ENCODE data around the gene PPFIA1. TPM values are rescaled to one million over a fixed set of nuclear protein-coding genes. Genes with fewer than 3 reads are reported as not detected.

Gene PPFIA1
- polyA plus RNA-seq = 10 to 100 TPM; 13.0 to 14.8 TPM

DNA sequence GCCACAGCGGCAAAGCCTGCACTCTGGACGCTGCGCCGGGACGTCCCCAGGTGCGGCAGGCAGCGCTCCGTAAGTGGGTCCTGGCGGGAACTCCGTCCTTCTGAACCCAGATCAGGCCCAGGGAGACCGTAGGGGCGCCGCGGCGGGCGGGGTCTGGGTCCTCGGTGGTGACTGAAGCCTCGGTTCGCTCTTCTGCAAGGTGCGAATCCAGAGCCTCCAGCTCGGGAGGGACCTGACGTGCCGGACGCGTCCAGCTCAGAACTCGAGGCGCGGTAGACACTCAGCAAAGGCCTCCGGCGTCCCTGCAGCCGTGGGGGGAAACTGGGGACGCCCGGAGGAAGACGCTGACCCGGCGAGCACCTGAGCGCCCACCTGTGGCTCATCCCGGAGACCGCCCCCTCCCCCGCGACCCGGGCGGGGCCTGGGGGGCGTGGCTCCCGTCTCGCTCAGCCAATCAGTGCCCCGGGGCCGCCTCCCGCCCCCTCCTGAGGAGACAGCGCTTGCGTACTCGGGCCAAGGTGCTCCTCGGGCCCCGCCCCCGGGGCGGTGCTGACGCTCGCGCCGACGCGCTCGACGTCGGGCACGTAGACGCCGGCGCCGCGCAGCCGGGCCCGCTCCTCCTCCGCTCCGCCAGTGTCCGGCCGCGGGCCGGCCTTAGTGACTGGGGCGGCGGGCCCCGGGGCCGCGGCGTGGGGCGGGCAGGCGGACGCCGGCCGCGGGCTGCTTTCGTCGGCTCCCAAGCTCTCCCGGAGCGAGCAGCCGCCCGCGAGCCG lies at the start of gene PPFIA1:
Gene PPFIA1, plus strand, starts transcription at position 587 of the 773 bp plus-strand sequence. CDS start 1,483 bp downstream, outside the sequence.
- Histone ChIP-seq H3K9me3 (ENCODE audit: control insufficient read depth in 2 of 2, insufficient read depth in 1 of 2, low read depth in 1 of 2, low read length in 1 of 2) (no peaks in the 10 kb centered on the region), H3K27ac (ENCODE audit: low read depth in 2 of 2, low read length in 1 of 2) (peak within 1 kb of the TSS; percentile 84 to 87), H3K4me1 (ENCODE audit: control insufficient read depth in 2 of 2, insufficient read depth in 2 of 2, low read length in 1 of 2) (peaks cover 2 to 3% of the 10 kb centered on the region in 2 donors), H3K4me3 (ENCODE audit: low read depth in 1 of 2, low read length in 2 of 2) (peak within 1 kb of the TSS; percentile 77 to 92), H3K27me3 (ENCODE audit: control insufficient read depth in 1 of 2, insufficient read depth in 2 of 2, low read length in 2 of 2) (no peaks in the 10 kb centered on the region), H3K36me3 (ENCODE audit: control insufficient read depth in 2 of 2, insufficient read depth in 2 of 2, low read length in 1 of 2) (peaks cover 0 to 13% of the 10 kb centered on the region in 2 donors)
- 0 to 1% methylated on average over 90 to 99 of the region's 99 CpGs for WGBS, 2 donors

DNA sequence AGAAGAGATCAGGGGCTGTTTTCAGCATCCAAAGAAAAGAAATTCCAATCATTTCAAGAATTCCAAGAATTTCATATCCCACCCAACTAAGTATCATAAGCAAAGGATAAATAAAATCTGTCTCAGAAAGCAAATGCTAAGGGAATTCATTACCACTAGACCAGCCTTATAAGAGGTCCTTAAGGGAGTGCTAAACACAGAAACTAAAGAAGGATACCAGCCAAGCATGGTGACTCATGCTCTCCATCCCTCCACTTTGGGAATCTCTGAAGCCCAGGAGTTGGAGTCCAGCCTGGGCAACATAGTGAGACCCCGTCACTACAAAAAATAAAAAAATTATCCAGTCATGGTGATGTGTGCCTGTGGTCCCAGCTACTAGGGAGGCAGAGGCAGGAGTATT lies 49.6 kb upstream of the PPFIA1 start:
- 84 to 94% methylated on average over 1 of the region's 1 CpG for WGBS, 2 donors
- Histone ChIP-seq H3K27ac (ENCODE audit: low read depth in 2 of 2, low read length in 1 of 2) (no peak overlapping the region), H3K27me3 (ENCODE audit: control insufficient read depth in 1 of 2, insufficient read depth in 2 of 2, low read length in 2 of 2) (no peaks in the 10 kb centered on the region), H3K4me3 (ENCODE audit: low read depth in 1 of 2, low read length in 2 of 2) (no peak overlapping the region), H3K4me1 (ENCODE audit: control insufficient read depth in 2 of 2, insufficient read depth in 2 of 2, low read length in 1 of 2) (no peaks in the 10 kb centered on the region), H3K36me3 (ENCODE audit: control insufficient read depth in 2 of 2, insufficient read depth in 2 of 2, low read length in 1 of 2) (no peaks in the 10 kb centered on the region), H3K9me3 (ENCODE audit: control insufficient read depth in 2 of 2, insufficient read depth in 1 of 2, low read depth in 1 of 2, low read length in 1 of 2) (no peaks in the 10 kb centered on the region)

DNA sequence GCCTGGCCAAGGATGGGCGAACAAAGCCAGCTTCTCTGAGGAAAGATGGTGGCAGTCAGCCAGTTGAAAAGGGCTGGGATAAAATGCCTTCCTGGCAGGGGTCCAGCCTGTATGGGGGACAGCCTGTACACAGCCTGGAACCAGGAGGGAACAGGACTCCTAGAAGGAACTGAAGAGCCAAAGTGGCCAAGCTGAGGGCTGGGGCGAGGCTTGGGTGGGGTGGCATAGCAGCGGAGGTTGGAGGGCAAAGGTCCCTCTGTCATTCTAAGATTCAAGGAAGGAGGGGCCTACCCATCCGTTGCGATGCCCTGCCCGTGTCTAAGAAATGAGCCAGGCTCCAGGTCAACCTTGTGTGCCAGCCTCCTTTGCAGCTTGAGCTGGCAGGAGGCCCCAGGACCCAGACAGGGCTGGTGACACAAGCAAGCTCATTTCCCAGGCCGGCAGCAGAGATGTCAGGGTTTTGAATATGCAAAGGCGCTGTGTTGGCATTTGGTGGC lies 44.8 kb upstream of the PPFIA1 start:
- WGBS, 2 donors = 54 to 65% methylated on average over 8 of the region's 8 CpGs
- H3K27ac ChIP-seq (ENCODE audit: low read depth in 2 of 2, low read length in 1 of 2) = no peak overlapping the region
- H3K36me3 ChIP-seq (ENCODE audit: control insufficient read depth in 2 of 2, insufficient read depth in 2 of 2, low read length in 1 of 2) = no peaks in the 10 kb centered on the region
- no peaks in the 10 kb centered on the region for H3K27me3 ChIP-seq (ENCODE audit: control insufficient read depth in 1 of 2, insufficient read depth in 2 of 2, low read length in 2 of 2)
- H3K9me3 ChIP-seq (ENCODE audit: control insufficient read depth in 2 of 2, insufficient read depth in 1 of 2, low read depth in 1 of 2, low read length in 1 of 2) = no peaks in the 10 kb centered on the region
- H3K4me1 ChIP-seq (ENCODE audit: control insufficient read depth in 2 of 2, insufficient read depth in 2 of 2, low read length in 1 of 2) = no peaks in the 10 kb centered on the region
- H3K4me3 ChIP-seq (ENCODE audit: low read depth in 1 of 2, low read length in 2 of 2) = no peak overlapping the region

GRCh38 chr11:70226183-70226582 lies 44.3 kb upstream of the PPFIA1 start:
- no peaks in the 10 kb centered on the region for H3K9me3 ChIP-seq (ENCODE audit: control insufficient read depth in 2 of 2, insufficient read depth in 1 of 2, low read depth in 1 of 2, low read length in 1 of 2)
- H3K36me3 ChIP-seq (ENCODE audit: control insufficient read depth in 2 of 2, insufficient read depth in 2 of 2, low read length in 1 of 2) = no peaks in the 10 kb centered on the region
- H3K27me3 ChIP-seq (ENCODE audit: control insufficient read depth in 1 of 2, insufficient read depth in 2 of 2, low read length in 2 of 2) = no peaks in the 10 kb centered on the region
- 79 to 84% methylated on average over 3 of the region's 3 CpGs for WGBS, 2 donors
- H3K4me1 ChIP-seq (ENCODE audit: control insufficient read depth in 2 of 2, insufficient read depth in 2 of 2, low read length in 1 of 2) = no peaks in the 10 kb centered on the region
- no peak overlapping the region for H3K4me3 ChIP-seq (ENCODE audit: low read depth in 1 of 2, low read length in 2 of 2)
- H3K27ac ChIP-seq (ENCODE audit: low read depth in 2 of 2, low read length in 1 of 2) = no peak overlapping the region

DNA sequence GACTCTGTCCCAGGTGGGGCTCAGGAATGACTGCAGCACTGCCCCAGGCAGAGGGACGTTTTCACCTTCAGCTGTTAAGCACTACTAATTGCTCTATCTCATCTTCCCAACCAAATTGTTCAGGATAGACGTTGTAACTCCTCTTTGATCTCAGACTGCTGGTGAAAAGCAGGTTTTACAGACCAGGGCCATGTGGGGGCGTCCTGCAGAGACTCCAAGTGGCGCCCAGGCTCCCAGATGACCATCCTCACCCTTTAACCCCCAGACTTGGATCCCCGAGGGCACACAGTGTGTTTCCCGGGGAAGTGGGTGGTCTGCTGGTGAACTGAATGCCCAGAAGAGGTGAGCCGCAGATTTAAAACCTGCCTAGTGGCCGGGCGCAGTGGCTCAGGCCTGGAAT lies 43.5 kb upstream of the PPFIA1 start:
- H3K36me3 ChIP-seq (ENCODE audit: control insufficient read depth in 2 of 2, insufficient read depth in 2 of 2, low read length in 1 of 2) = no peaks in the 10 kb centered on the region
- no peaks in the 10 kb centered on the region for H3K9me3 ChIP-seq (ENCODE audit: control insufficient read depth in 2 of 2, insufficient read depth in 1 of 2, low read depth in 1 of 2, low read length in 1 of 2)
- no peaks in the 10 kb centered on the region for H3K27me3 ChIP-seq (ENCODE audit: control insufficient read depth in 1 of 2, insufficient read depth in 2 of 2, low read length in 2 of 2)
- 55 to 56% methylated on average over 9 of the region's 9 CpGs for WGBS, 2 donors
- H3K4me3 ChIP-seq (ENCODE audit: low read depth in 1 of 2, low read length in 2 of 2) = no peak overlapping the region
- H3K4me1 ChIP-seq (ENCODE audit: control insufficient read depth in 2 of 2, insufficient read depth in 2 of 2, low read length in 1 of 2) = no peaks in the 10 kb centered on the region
- H3K27ac ChIP-seq (ENCODE audit: low read depth in 2 of 2, low read length in 1 of 2) = no peak overlapping the region

- 84 to 88% methylated on average over 10 of the region's 10 CpGs for WGBS, 2 donors
- H3K4me1 ChIP-seq (ENCODE audit: control insufficient read depth in 2 of 2, insufficient read depth in 2 of 2, low read length in 1 of 2) = no peaks in the 10 kb centered on the region
- H3K9me3 ChIP-seq (ENCODE audit: control insufficient read depth in 2 of 2, insufficient read depth in 1 of 2, low read depth in 1 of 2, low read length in 1 of 2) = no peaks in the 10 kb centered on the region
- H3K36me3 ChIP-seq (ENCODE audit: control insufficient read depth in 2 of 2, insufficient read depth in 2 of 2, low read length in 1 of 2) = no peaks in the 10 kb centered on the region
- H3K4me3 ChIP-seq (ENCODE audit: low read depth in 1 of 2, low read length in 2 of 2) = no peak overlapping the region
- no peak overlapping the region for H3K27ac ChIP-seq (ENCODE audit: low read depth in 2 of 2, low read length in 1 of 2)
- no peaks in the 10 kb centered on the region for H3K27me3 ChIP-seq (ENCODE audit: control insufficient read depth in 1 of 2, insufficient read depth in 2 of 2, low read length in 2 of 2)
Measured at GRCh38 chr11:70229737-70230136, 40.8 kb upstream of the PPFIA1 start.

- Histone ChIP-seq H3K27ac (ENCODE audit: low read depth in 2 of 2, low read length in 1 of 2) (no peak overlapping the region), H3K9me3 (ENCODE audit: control insufficient read depth in 2 of 2, insufficient read depth in 1 of 2, low read depth in 1 of 2, low read length in 1 of 2) (no peaks in the 10 kb centered on the region), H3K27me3 (ENCODE audit: control insufficient read depth in 1 of 2, insufficient read depth in 2 of 2, low read length in 2 of 2) (no peaks in the 10 kb centered on the region), H3K36me3 (ENCODE audit: control insufficient read depth in 2 of 2, insufficient read depth in 2 of 2, low read length in 1 of 2) (no peaks in the 10 kb centered on the region), H3K4me1 (ENCODE audit: control insufficient read depth in 2 of 2, insufficient read depth in 2 of 2, low read length in 1 of 2) (no peaks in the 10 kb centered on the region), H3K4me3 (ENCODE audit: low read depth in 1 of 2, low read length in 2 of 2) (no peak overlapping the region)
- WGBS, 2 donors = 81 to 83% methylated on average over 8 of the region's 8 CpGs
Measured at GRCh38 chr11:70230151-70230839, 40.2 kb upstream of the PPFIA1 start.

- WGBS, 2 donors = 80 to 81% methylated on average over 22 of the region's 22 CpGs
- no peaks in the 10 kb centered on the region for H3K36me3 ChIP-seq (ENCODE audit: control insufficient read depth in 2 of 2, insufficient read depth in 2 of 2, low read length in 1 of 2)
- H3K4me1 ChIP-seq (ENCODE audit: control insufficient read depth in 2 of 2, insufficient read depth in 2 of 2, low read length in 1 of 2) = no peaks in the 10 kb centered on the region
Measured at GRCh38 chr11:70230840-70231710, 39.4 kb upstream of the PPFIA1 start.

GRCh38 chr11:70233034-70233433 lies 37.5 kb upstream of the PPFIA1 start:
- no peaks in the 10 kb centered on the region for H3K4me1 ChIP-seq (ENCODE audit: control insufficient read depth in 2 of 2, insufficient read depth in 2 of 2, low read length in 1 of 2)
- H3K36me3 ChIP-seq (ENCODE audit: control insufficient read depth in 2 of 2, insufficient read depth in 2 of 2, low read length in 1 of 2) = no peaks in the 10 kb centered on the region
- H3K4me3 ChIP-seq (ENCODE audit: low read depth in 1 of 2, low read length in 2 of 2) = no peak overlapping the region
- no peak overlapping the region for H3K27ac ChIP-seq (ENCODE audit: low read depth in 2 of 2, low read length in 1 of 2)
- no peaks in the 10 kb centered on the region for H3K27me3 ChIP-seq (ENCODE audit: control insufficient read depth in 1 of 2, insufficient read depth in 2 of 2, low read length in 2 of 2)
- no peaks in the 10 kb centered on the region for H3K9me3 ChIP-seq (ENCODE audit: control insufficient read depth in 2 of 2, insufficient read depth in 1 of 2, low read depth in 1 of 2, low read length in 1 of 2)

More at GRCh38 chr11:70230840-70231710, 39.4 kb upstream of the PPFIA1 start:
- Histone ChIP-seq H3K4me3 (ENCODE audit: low read depth in 1 of 2, low read length in 2 of 2) (no peak overlapping the region), H3K27me3 (ENCODE audit: control insufficient read depth in 1 of 2, insufficient read depth in 2 of 2, low read length in 2 of 2) (no peaks in the 10 kb centered on the region), H3K9me3 (ENCODE audit: control insufficient read depth in 2 of 2, insufficient read depth in 1 of 2, low read depth in 1 of 2, low read length in 1 of 2) (no peaks in the 10 kb centered on the region), H3K27ac (ENCODE audit: low read depth in 2 of 2, low read length in 1 of 2) (no peak overlapping the region)
